Ecto neural progenitor cell (in vitro differentiated cells): ENCODE measurements around the gene SLC35A5.
"Not testable (repeated sequence)": the region's sequence is repeated elsewhere in the genome, so short reads cannot be mapped to it uniquely, and the experiment has no call there.

ENCODE experiments used
- DNase-seq: peaks from one replicate; pipeline ENCODE4 v3.0.0-alpha.2; 2018; ENCODE audit warnings: low spot score

The SLC35A5 gene, protein sequence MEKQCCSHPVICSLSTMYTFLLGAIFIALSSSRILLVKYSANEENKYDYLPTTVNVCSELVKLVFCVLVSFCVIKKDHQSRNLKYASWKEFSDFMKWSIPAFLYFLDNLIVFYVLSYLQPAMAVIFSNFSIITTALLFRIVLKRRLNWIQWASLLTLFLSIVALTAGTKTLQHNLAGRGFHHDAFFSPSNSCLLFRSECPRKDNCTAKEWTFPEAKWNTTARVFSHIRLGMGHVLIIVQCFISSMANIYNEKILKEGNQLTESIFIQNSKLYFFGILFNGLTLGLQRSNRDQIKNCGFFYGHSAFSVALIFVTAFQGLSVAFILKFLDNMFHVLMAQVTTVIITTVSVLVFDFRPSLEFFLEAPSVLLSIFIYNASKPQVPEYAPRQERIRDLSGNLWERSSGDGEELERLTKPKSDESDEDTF

GRCh38 chr3:112561734-112562529 is at the start of gene SLC35A5, which contains the start of gene ATG3:
Gene SLC35A5, plus strand, starts transcription at chr3:112562045. Its CDS starts 1,359 bp downstream, at chr3:112563404.
Gene ATG3, minus strand, starts transcription at chr3:112561962. Its CDS starts 434 bp downstream, at chr3:112561528.
- peak; percentile 98 for DNase-seq

DNA sequence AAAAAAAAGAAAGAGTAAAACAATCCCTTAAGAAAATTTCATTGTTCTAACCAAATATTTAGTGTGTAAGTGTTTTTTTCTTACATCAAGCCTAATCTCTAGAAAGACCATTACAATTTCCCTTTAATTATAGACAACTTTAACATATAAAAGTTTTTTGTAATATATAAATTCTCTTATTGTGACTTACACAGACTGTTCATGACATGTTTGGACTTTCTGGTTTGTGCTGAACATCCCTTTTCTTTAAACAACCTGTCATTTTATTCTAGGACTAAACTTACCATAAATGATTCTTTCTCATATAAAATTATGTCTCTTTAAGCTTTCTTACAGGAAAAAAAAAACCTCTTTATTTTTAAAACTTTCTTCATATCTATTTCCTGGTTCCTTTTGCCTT is 49.5 kb upstream of the SLC35A5 start:
- no peak for DNase-seq

GRCh38 chr3:112514527-112515128 is 47.2 kb upstream of the SLC35A5 start:
- no peak for DNase-seq

DNA sequence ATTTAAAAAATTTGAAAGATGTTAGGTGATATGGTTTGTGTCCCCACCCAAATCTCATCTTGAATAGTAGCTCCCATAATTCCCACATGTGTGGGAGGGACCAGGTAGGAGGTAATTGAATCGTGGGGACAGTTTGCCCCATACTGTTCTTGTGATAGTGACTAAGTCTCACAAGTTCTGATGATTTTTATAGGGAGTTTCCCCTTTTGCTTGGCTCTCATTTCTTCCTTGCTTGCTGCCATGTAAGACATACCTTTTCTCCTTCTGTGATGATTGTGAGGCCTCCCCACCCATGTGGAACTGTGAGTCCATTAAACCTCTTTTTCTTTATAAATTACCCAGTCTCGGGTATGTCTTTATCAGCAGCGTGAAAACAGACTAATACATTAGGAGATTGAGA is 42.9 kb upstream of the SLC35A5 start:
- not testable (repeated sequence) for DNase-seq

GRCh38 chr3:112519424-112520001 is 42.3 kb upstream of the SLC35A5 start:
- DNase-seq, result no peak

GRCh38 chr3:112524127-112524526 is 37.7 kb upstream of the SLC35A5 start:
- DNase-seq, result not testable (repeated sequence)

DNA sequence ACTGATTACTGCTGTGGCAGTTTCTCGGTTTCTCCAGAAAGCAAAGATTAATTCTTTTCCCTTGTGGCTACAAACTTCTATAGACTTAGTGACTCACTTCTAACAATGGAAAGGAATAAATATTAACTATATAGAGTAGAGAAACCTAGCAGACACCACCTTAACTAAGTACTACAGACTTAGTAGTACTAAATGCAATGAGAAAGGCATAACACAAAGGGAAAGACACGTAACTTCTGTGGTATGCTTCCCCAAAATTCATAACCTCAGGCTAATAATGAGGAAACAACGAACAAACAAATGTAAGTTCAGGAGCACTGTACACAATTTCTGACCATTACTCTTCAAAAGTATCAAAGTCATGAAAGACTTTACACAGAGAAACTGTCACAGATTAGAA is 31.3 kb upstream of the SLC35A5 start:
- no peak for DNase-seq

- DNase-seq, result no peak
These were observed 30.5 kb upstream of the SLC35A5 start for GRCh38 chr3:112531358-112531781.

GRCh38 chr3:112539825-112540650 is 21.8 kb upstream of the SLC35A5 start:
- no peak for DNase-seq

DNA sequence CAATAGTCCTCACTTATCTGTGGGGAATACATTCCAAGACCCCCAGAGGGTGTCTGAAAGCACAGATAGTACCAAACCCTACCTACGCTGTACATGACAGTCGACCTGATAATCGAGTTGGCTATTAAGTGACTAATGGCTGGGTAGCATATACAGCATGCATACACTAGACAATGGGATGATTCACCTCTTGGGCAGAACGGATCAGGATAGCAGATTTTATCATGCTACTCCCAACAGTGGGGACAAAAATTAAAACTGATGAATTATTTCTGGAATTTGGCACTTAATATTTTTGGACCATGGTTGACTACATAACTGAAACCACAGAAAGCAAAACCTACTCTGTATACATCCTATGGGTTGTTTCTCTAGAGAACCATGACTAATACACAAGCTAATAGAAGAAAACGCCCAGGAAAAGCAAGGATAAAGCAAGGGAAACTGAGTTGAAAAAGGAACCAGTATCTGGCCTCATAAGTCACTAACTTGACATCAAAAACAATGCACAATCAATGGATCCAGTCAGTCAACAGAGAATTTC is 15.6 kb upstream of the SLC35A5 start:
- DNase-seq, result no peak

GRCh38 chr3:112550859-112551258 is 11.0 kb upstream of the SLC35A5 start:
- no peak for DNase-seq

DNA sequence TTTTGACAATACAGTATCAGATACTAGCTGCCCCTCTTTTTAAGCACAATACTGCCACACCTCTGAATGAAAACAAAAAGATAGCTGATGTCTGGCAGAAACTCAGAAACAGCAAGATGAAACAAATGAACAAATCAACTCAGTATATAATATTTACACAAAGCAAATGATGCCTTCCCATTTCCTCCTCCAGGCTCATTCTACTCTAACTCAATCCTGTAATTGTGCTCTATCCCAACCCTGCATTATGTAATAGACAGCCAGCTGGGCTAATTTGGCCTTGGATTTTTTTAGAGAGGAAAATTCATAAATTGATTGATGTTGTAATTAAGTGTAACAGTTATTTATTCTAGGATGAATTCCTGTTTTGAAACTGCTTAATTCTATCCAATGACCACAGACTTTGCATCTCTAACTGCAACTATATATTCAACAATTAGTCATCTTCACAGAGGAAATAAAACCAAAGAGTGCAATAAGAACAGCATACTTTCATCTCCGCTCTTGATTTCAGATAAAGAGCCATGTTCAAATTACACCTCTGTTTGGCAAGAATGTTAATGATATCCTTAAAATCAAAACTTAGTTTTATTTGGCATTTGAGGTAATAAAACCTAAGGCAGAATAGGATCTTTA is 6.2 kb upstream of the SLC35A5 start:
- DNase-seq, result no peak

- no peak for DNase-seq
These were observed 3.9 kb upstream of the SLC35A5 start for GRCh38 chr3:112557976-112558375.

DNA sequence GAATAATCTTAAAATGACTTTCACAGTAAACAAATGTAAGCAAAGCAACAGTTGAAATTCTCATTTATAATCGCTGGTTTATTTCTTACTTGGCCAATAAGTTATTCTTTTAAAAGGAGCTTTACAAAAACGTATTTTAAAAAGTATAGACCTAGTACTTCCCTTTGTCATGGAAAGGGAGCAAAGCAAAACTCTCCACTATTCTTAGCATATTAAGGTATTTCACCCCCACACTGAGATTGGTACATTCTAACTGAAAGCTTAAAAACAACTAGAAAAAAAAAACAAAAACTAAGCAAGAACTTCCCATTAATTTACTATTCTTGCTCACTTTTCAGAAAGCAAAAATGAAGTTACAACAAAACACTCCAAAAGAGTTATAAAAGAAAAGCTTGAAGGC is 1.5 kb upstream of the SLC35A5 start:
- no peak for DNase-seq

DNA sequence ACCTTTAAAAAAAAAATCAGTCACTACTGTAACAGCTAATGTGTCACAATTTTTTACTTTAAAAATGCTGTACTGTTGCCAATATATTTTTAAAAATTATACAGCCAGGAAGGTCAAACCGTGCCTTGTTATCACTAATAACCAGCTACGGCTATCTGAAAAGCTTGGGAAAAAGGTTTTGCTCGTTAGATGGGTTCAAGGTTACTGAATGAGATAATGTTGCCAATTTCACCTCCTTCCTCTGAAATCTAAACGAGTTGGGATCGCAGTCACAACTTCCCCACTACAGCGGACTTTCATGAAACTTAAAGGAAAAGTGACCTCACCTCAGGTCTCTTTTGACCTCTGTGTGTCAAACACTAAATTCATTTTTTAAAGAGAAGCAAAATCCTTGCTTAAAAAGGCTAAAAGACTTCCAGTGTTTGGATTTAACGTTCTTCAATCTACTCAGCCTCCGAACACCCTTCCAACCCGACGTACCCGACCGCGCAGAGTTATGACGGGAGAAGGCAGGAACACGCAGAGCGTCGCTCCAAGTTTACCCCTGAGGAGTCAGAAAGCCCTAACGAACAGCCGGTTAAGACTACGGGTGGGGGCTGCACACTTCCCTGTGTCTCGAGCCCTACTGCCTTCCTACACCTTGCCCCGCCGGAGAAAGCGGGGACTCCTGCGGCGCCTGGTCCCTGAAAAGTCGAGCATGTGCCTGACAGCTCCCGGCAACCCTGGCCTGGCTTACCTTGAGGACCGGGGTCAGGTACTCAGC is 943 bp upstream of the SLC35A5 start:
- DNase-seq, result peak; percentile 76

DNA sequence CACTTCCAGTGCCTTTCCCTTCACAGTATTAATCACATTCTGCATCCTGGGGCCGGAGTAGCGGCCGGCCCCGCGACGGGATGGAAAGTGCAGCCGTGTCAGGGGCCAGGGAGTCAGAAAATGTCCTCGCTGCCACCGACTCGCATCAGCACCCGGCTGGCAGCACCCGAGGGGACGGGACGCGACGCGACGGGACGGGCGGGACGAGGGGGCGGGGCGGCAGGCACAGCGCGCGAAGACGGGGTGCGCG is 436 bp upstream of the SLC35A5 start:
- no peak for DNase-seq

DNA sequence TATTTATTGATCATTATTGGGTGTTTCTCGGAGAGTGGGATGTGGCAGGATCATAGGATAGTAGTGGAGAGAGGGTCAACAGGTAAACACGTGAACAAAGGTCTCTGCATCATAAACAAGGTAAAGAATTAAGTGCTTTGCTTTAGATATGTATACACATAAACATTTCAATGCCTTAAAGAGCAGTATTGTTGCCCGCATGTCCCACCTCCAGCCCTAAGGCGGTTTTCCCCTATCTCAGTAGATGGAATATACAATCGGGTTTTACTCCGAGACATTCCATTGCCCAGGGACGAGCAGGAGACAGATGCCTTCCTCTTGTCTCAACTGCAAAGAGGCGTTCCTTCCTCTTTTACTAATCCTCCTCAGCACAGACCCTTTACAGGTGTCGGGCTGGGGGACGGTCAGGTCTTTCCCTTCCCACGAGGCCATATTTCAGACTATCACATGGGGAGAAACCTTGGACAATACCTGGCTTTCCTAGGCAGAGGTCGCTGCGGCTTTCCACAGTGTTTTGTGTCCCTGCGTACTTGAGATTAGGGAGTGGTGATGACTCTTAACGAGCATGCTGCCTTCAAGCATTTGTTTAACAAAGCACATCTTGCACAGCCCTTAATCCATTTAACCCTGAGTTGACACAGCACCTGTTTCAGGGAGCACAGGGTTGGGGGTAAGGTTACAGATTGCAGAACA is 2.5 kb downstream of the SLC35A5 start:
- not testable (repeated sequence) for DNase-seq

DNA sequence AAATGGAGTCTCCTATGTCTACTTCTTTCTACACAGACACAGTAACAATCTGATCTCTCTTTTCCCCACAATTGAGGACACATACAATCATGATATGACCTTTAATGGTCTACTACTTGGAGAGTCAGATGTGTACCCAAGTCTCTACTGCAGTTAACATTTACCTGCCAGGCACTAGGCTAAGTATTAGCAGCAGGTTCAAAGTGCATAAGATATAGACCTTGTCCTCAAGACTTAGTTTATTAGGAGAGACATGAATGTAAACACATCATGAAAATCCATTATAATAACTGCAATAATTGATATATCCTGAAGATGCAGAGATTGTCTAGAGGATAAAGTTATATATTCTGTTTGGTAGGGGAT is 3.1 kb downstream of the SLC35A5 start:
- no peak for DNase-seq

GRCh38 chr3:112568642-112569041 is 6.8 kb downstream of the SLC35A5 start:
- DNase-seq, result no peak

DNA sequence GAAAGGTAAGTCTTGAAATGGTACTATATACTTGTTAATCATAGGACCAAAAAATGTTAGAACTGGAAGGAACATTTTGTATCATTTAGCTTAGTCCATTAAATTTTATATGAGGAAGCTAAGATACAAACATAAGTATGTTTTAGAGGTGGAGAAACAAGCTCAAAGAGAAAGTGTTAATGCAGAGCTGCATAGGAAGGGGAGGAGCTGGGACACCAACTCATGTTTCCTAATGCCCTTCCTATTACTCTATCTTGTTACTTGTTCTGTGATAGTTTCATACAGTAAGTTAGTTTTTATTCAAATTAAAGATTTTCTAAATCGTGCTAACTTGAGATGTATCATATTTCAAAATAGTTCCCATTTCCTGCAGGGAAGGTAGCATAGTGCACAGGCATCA is 7.4 kb downstream of the SLC35A5 start:
- DNase-seq, result no peak
